ENCODE results near the gene ISL2. TPM values are rescaled to one million over a fixed set of nuclear protein-coding genes. Genes with fewer than 3 reads are reported as not detected.

ISL2 gene
- total RNA-seq, 1 donor from 2014 or later, result 0.38 TPM

GRCh38 chr15:76353023-76353577 lies 16.5 kb downstream of the ISL2 start:
- H3K4me3 ChIP-seq, result no peak overlapping the region
- no peak for TF ChIP-seq CTCF (IDR thresholded peaks at IDR 0.05)
- no peaks in the 10 kb centered on the region for H3K4me1 ChIP-seq
- intact Hi-C loops (cut with DNase I), result no loop called here
- H3K27ac ChIP-seq, result no peak overlapping the region
- H3K9me3 ChIP-seq, result no peaks in the 10 kb centered on the region
- no peak for ATAC-seq
- H3K27me3 ChIP-seq (ENCODE audit: low read depth), result peaks cover 10% of the 10 kb centered on the region
- DNase-seq, result no peak
- no peaks in the 10 kb centered on the region for H3K36me3 ChIP-seq

GRCh38 chr15:76353903-76354302 lies 17.3 kb downstream of the ISL2 start:
- no peak for TF ChIP-seq CTCF (IDR thresholded peaks at IDR 0.05)
- H3K36me3 ChIP-seq, result no peaks in the 10 kb centered on the region
- intact Hi-C loops (cut with DNase I), result no loop called here
- H3K27ac ChIP-seq, result no peak overlapping the region
- no peak overlapping the region for H3K4me3 ChIP-seq
- no peaks in the 10 kb centered on the region for H3K9me3 ChIP-seq
- H3K4me1 ChIP-seq, result no peaks in the 10 kb centered on the region
- H3K27me3 ChIP-seq (ENCODE audit: low read depth), result peaks cover 2% of the 10 kb centered on the region
- ATAC-seq, result no peak
- no peak for DNase-seq

GRCh38 chr15:76354823-76355440 lies 18.4 kb downstream of the ISL2 start:
- intact Hi-C loops (cut with DNase I), result no loop called here
- no peak for TF ChIP-seq CTCF (IDR thresholded peaks at IDR 0.05)
- no peak for DNase-seq
- Histone ChIP-seq H3K4me3 (no peak overlapping the region), H3K27ac (no peak overlapping the region), H3K27me3 (ENCODE audit: low read depth) (no peaks in the 10 kb centered on the region), H3K4me1 (no peaks in the 10 kb centered on the region), H3K36me3 (no peaks in the 10 kb centered on the region), H3K9me3 (no peaks in the 10 kb centered on the region)
- ATAC-seq, result no peak

GRCh38 chr15:76358453-76358852 lies 21.9 kb downstream of the ISL2 start:
- intact Hi-C loops (cut with DNase I), result no loop called here

GRCh38 chr15:76359152-76359551 lies 22.6 kb downstream of the ISL2 start:
- no peak for TF ChIP-seq CTCF (IDR thresholded peaks at IDR 0.05)
- H3K36me3 ChIP-seq, result no peaks in the 10 kb centered on the region
- H3K4me1 ChIP-seq, result no peaks in the 10 kb centered on the region
- no peak overlapping the region for H3K4me3 ChIP-seq
- intact Hi-C loops (cut with DNase I), result no loop called here
- no peaks in the 10 kb centered on the region for H3K9me3 ChIP-seq
- no peaks in the 10 kb centered on the region for H3K27me3 ChIP-seq (ENCODE audit: low read depth)
- ATAC-seq (peak in 1 of 2 donors; percentile 37), DNase-seq (no peak)
- H3K27ac ChIP-seq, result no peak overlapping the region

More at GRCh38 chr15:76358453-76358852, 21.9 kb downstream of the ISL2 start:
- Histone ChIP-seq H3K4me3 (no peak overlapping the region), H3K36me3 (no peaks in the 10 kb centered on the region), H3K27me3 (ENCODE audit: low read depth) (no peaks in the 10 kb centered on the region), H3K9me3 (no peaks in the 10 kb centered on the region), H3K4me1 (no peaks in the 10 kb centered on the region), H3K27ac (no peak overlapping the region)
- ATAC-seq, result no peak
- TF ChIP-seq CTCF (IDR thresholded peaks at IDR 0.05), result no peak
- no peak for DNase-seq
